ENCODE measurements around the gene LPCAT2. TPM values are rescaled to one million over a fixed set of nuclear protein-coding genes. Genes with fewer than 3 reads are reported as not detected.
"Not testable (repeated sequence)": the region's sequence is repeated elsewhere in the genome, so short reads cannot be mapped to it uniquely, and the experiment has no call there.

Gene LPCAT2
- total and polyA plus RNA-seq, 2 experiments from 2014 or later: 7.8 to 23.8 TPM

DNA sequence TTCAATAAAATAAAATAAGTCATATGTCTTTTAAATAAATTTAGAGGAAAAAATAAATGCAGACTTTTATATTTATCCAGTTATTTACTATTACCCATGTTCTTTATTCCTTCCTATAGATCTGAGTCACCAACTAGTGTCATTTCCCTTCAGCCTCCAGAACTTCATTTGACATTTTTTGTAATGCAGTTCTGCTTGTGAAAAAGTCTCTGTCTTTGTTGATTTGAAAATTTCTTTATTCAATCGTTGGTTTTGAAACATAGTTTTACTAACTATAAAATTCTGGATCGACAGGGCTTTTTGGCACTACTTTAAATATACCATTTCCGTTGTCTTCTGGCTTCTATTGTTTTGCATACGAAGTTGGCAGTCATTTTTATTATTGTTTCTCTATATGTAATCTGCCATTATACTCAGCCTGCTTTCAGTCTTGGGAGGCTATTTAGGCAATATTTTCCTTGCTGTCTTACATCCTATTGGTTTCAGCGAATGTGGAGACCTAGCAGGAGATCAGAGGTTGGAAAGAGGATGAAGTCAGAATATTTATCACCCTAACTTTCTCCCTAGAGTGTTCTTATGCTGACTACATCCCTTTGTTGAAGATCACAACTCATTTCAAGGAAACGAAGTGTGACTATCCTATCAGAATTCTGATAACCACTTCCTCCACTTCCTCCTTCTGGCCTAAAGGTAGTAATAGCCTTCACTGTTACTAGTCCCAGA is 104.9 kb downstream of the LPCAT2 start:
- H3K27ac ChIP-seq (ENCODE audit: low read depth): no peak overlapping the region
- H3K79me2 ChIP-seq (replicated peaks; ENCODE audit: insufficient read depth): no peaks in the 10 kb centered on the region
- H3K9me3 Mint-ChIP-seq: peaks cover 27% of the 10 kb centered on the region
- DNase-seq (ENCODE audit: low spot score) (no peak), ATAC-seq (no peak)
- no peaks in the 10 kb centered on the region for H3F3A ChIP-seq (replicated peaks; ENCODE audit: low read depth)
- H3K4me3 ChIP-seq: no peak overlapping the region
- TF ChIP-seq, protein P1, sequence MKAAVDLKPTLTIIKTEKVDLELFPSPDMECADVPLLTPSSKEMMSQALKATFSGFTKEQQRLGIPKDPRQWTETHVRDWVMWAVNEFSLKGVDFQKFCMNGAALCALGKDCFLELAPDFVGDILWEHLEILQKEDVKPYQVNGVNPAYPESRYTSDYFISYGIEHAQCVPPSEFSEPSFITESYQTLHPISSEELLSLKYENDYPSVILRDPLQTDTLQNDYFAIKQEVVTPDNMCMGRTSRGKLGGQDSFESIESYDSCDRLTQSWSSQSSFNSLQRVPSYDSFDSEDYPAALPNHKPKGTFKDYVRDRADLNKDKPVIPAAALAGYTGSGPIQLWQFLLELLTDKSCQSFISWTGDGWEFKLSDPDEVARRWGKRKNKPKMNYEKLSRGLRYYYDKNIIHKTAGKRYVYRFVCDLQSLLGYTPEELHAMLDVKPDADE (IDR thresholded peaks at IDR 0.05): no peak
- TF ChIP-seq STAT1 (IDR thresholded peaks at IDR 0.05; ENCODE audit: unreplicated experiment) (no peak), ZNF114 (CRISPR knock-in tag; IDR thresholded peaks at IDR 0.05) (no peak), EZH2phosphoT487 (IDR thresholded peaks at IDR 0.05; ENCODE audit: unreplicated experiment) (no peak)
- H3K36me3 Mint-ChIP-seq (ENCODE audit: low read depth): peaks cover 9% of the 10 kb centered on the region
- no peaks in the 10 kb centered on the region for H3K27me3 ChIP-seq (ENCODE audit: insufficient read depth)
- H3K27me3 Mint-ChIP-seq (ENCODE audit: insufficient read depth, low read depth, poor library complexity): no peaks in the 10 kb centered on the region
- no peak overlapping the region for H3K4me2 ChIP-seq
- H4K20me1 ChIP-seq (replicated peaks; ENCODE audit: insufficient read depth): no peaks in the 10 kb centered on the region
- peaks cover 4% of the 10 kb centered on the region for H3K9me2 ChIP-seq (ENCODE audit: insufficient read depth)
- H3K4me1 ChIP-seq (ENCODE audit: insufficient read depth): no peaks in the 10 kb centered on the region
- H3K4me3 Mint-ChIP-seq: no peak overlapping the region
- H3K4me1 Mint-ChIP-seq: no peaks in the 10 kb centered on the region
- H2AFZ ChIP-seq: no peak overlapping the region
- no peak overlapping the region for H3K27ac Mint-ChIP-seq
- no peaks in the 10 kb centered on the region for H3K36me3 ChIP-seq (ENCODE audit: insufficient read depth)

DNA sequence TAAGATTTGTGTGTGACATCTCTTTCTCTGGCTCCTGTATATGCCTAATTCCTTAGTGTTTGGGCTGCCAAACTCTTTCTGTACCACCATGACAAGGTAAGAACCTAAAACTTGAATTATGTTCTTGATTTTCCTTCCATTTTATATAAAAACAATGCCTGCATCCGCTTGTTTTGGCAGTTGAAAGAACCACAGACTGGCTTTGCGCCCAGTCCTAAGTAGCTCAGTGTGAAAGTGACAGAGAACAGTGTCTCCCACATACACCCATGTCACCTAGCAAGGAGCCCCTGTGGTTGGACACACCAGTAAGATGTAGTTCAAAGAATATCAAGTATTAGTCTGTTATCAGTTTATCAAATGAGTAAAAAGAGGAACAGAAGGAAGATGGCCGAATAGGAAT is 106.2 kb downstream of the LPCAT2 start:
- Histone ChIP-seq H2AFZ (no peak overlapping the region), H3K27me3 (ENCODE audit: insufficient read depth) (no peaks in the 10 kb centered on the region), H3K9me2 (ENCODE audit: insufficient read depth) (peaks cover 4% of the 10 kb centered on the region), H3K4me1 (ENCODE audit: insufficient read depth) (no peaks in the 10 kb centered on the region), H3K4me2 (no peak overlapping the region), H3K36me3 (ENCODE audit: insufficient read depth) (no peaks in the 10 kb centered on the region), H3F3A (replicated peaks; ENCODE audit: low read depth) (no peaks in the 10 kb centered on the region), H3K27ac (ENCODE audit: low read depth) (no peak overlapping the region), H3K4me3 (no peak overlapping the region), H3K79me2 (replicated peaks; ENCODE audit: insufficient read depth) (no peaks in the 10 kb centered on the region), H4K20me1 (replicated peaks; ENCODE audit: insufficient read depth) (no peaks in the 10 kb centered on the region)
- DNase-seq (ENCODE audit: low spot score) (no peak), ATAC-seq (no peak)
- Mint-ChIP-seq H3K36me3 (ENCODE audit: low read depth) (peaks cover 9% of the 10 kb centered on the region), H3K4me3 (no peak overlapping the region), H3K4me1 (no peaks in the 10 kb centered on the region), H3K9me3 (peaks cover 26% of the 10 kb centered on the region), H3K27me3 (ENCODE audit: insufficient read depth, low read depth, poor library complexity) (no peaks in the 10 kb centered on the region), H3K27ac (no peak overlapping the region)
- TF ChIP-seq EZH2 (IDR thresholded peaks at IDR 0.05; ENCODE audit: low read depth, unreplicated experiment): no peak
- no peak for TF ChIP-seq REST (IDR thresholded peaks at IDR 0.05; ENCODE audit: unreplicated experiment)
- TF ChIP-seq STAT1 (IDR thresholded peaks at IDR 0.05; ENCODE audit: unreplicated experiment): no peak
- TF ChIP-seq NANOG (IDR thresholded peaks at IDR 0.05; ENCODE audit: borderline replicate concordance): no peak
- no peak for TF ChIP-seq ZNF331 (CRISPR knock-in tag; IDR thresholded peaks at IDR 0.05; ENCODE audit: low read depth)
- TF ChIP-seq, protein P2, sequence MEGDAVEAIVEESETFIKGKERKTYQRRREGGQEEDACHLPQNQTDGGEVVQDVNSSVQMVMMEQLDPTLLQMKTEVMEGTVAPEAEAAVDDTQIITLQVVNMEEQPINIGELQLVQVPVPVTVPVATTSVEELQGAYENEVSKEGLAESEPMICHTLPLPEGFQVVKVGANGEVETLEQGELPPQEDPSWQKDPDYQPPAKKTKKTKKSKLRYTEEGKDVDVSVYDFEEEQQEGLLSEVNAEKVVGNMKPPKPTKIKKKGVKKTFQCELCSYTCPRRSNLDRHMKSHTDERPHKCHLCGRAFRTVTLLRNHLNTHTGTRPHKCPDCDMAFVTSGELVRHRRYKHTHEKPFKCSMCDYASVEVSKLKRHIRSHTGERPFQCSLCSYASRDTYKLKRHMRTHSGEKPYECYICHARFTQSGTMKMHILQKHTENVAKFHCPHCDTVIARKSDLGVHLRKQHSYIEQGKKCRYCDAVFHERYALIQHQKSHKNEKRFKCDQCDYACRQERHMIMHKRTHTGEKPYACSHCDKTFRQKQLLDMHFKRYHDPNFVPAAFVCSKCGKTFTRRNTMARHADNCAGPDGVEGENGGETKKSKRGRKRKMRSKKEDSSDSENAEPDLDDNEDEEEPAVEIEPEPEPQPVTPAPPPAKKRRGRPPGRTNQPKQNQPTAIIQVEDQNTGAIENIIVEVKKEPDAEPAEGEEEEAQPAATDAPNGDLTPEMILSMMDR (conservative IDR thresholded peaks at IDR 0.05; ENCODE audit: low read depth in 2 of 2): no peak
- TF ChIP-seq, protein P1 (IDR thresholded peaks at IDR 0.05): no peak
- TF ChIP-seq CREB1 (CRISPR knock-in tag; IDR thresholded peaks at IDR 0.05; ENCODE audit: low read depth): no peak

DNA sequence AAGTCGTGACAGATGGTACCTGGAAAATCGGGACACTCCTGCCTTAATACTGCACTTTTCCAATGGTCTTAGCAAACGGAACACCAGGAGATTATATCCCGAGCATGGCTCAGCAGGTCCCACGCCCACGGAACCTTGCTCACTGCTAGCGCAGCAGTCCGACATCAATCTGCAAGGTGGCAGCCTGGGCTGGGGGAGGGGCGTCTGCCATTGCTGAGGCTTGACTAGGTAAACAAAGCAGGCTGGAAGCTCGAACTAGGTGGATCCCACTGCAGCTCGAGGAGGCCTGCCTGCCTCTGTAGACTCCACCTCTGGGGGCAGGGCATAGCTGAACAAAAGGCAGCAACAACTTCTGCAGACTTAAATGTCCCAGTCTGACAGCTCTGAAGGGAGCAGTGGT is 106.8 kb downstream of the LPCAT2 start:
- not testable (repeated sequence) for H3K4me2 ChIP-seq; H3K36me3 ChIP-seq (ENCODE audit: insufficient read depth); H3K27me3 Mint-ChIP-seq (ENCODE audit: insufficient read depth, low read depth, poor library complexity); H3F3A ChIP-seq (replicated peaks; ENCODE audit: low read depth); ATAC-seq; H3K4me1 ChIP-seq (ENCODE audit: insufficient read depth); H3K4me3 ChIP-seq; H3K27me3 ChIP-seq (ENCODE audit: insufficient read depth); DNase-seq (ENCODE audit: low spot score); H3K36me3 Mint-ChIP-seq (ENCODE audit: low read depth); H3K4me1 Mint-ChIP-seq; H3K9me2 ChIP-seq (ENCODE audit: insufficient read depth); H4K20me1 ChIP-seq (replicated peaks; ENCODE audit: insufficient read depth); H3K27ac ChIP-seq (ENCODE audit: low read depth); H3K27ac Mint-ChIP-seq; H3K4me3 Mint-ChIP-seq; H3K79me2 ChIP-seq (replicated peaks; ENCODE audit: insufficient read depth); H2AFZ ChIP-seq
- peaks cover 31% of the 10 kb centered on the region for H3K9me3 Mint-ChIP-seq
